WERI-Rb-1 (cell line): ENCODE results near the gene CUL3.

Source experiments
- DNase-seq: peaks from one replicate; pipeline ENCODE4 v3.0.0-alpha.2; 2020
- H3K27ac ChIP-seq: fragments of 250-450 bp; sonication (Bioruptor Pico); 2 replicates; pipeline ENCODE4 v1.5.1; 2020; ENCODE audit warnings: mild to moderate bottlenecking, moderate library complexity
- H3K27me3 ChIP-seq: fragments of 250-450 bp; sonication (Bioruptor Pico); 2 replicates; pipeline ENCODE4 v1.5.1; 2021; ENCODE audit warnings: mild to moderate bottlenecking, low read depth, moderate library complexity; ENCODE audit not compliant: insufficient read depth, severe bottlenecking
- H3K36me3 ChIP-seq: fragments of 250-450 bp; sonication (Bioruptor Pico); 2 replicates; pipeline ENCODE4 v1.5.1; 2020; ENCODE audit warnings: mild to moderate bottlenecking, moderate library complexity
- H3K4me3 ChIP-seq: 2 replicates; pipeline ENCODE4 v1.5.1; 2011; ENCODE audit warnings: low read depth, mild to moderate bottlenecking, control low read depth, low read length
- H3K9me3 ChIP-seq: fragments of 250-450 bp; sonication (Bioruptor Pico); 2 replicates; pipeline ENCODE4 v1.5.1; 2021; ENCODE audit warnings: mild to moderate bottlenecking, moderate library complexity; ENCODE audit not compliant: severe bottlenecking
- CTCF ChIP-seq: IDR thresholded peaks from 2 replicates; pipeline ENCODE4 v1.5.1; 2011; ENCODE audit warnings: low read depth, mild to moderate bottlenecking, control low read depth, inconsistent platforms, low read length

Gene CUL3

GRCh38 chr2:224546926-224547325, 38.2 kb downstream of the CUL3 start:
- H3K9me3 ChIP-seq, result no peaks in the 10 kb centered on the region
- H3K4me3 ChIP-seq, result no peak overlapping the region
- H3K36me3 ChIP-seq, result peaks cover 8% of the 10 kb centered on the region
- H3K27ac ChIP-seq, result no peak overlapping the region
- no peak for TF ChIP-seq CTCF
- DNase-seq, result no peak
- no peaks in the 10 kb centered on the region for H3K27me3 ChIP-seq

- H3K27ac ChIP-seq, result no peak overlapping the region
- no peaks in the 10 kb centered on the region for H3K9me3 ChIP-seq
- no peak for TF ChIP-seq CTCF
- H3K36me3 ChIP-seq, result peaks cover 10% of the 10 kb centered on the region
- H3K27me3 ChIP-seq, result no peaks in the 10 kb centered on the region
- H3K4me3 ChIP-seq, result no peak overlapping the region
- DNase-seq, result no peak
Observed at GRCh38 chr2:224545884-224546644, 39.1 kb downstream of the CUL3 start.

GRCh38 chr2:224543939-224544338, 41.2 kb downstream of the CUL3 start:
- H3K36me3 ChIP-seq, result peaks cover 14% of the 10 kb centered on the region
- TF ChIP-seq CTCF, result no peak
- no peaks in the 10 kb centered on the region for H3K9me3 ChIP-seq
- H3K4me3 ChIP-seq, result no peak overlapping the region
- no peaks in the 10 kb centered on the region for H3K27me3 ChIP-seq
- no peak for DNase-seq
- H3K27ac ChIP-seq, result no peak overlapping the region

- no peak for TF ChIP-seq CTCF
- no peak for DNase-seq
- H3K27me3 ChIP-seq, result no peaks in the 10 kb centered on the region
- H3K27ac ChIP-seq, result no peak overlapping the region
- peaks cover 22% of the 10 kb centered on the region for H3K36me3 ChIP-seq
- no peaks in the 10 kb centered on the region for H3K9me3 ChIP-seq
- H3K4me3 ChIP-seq, result no peak overlapping the region
Observed at GRCh38 chr2:224538561-224539138, 46.5 kb downstream of the CUL3 start.

GRCh38 chr2:224532931-224533330, 52.2 kb downstream of the CUL3 start:
- TF ChIP-seq CTCF, result no peak
- DNase-seq, result no peak
- H3K36me3 ChIP-seq, result peaks cover 11% of the 10 kb centered on the region; the same call in 1 of the 2 replicates

More at GRCh38 chr2:224532931-224533330, 52.2 kb downstream of the CUL3 start:
- H3K27ac ChIP-seq, result no peak overlapping the region
- H3K4me3 ChIP-seq, result no peak overlapping the region
- no peaks in the 10 kb centered on the region for H3K9me3 ChIP-seq
- no peaks in the 10 kb centered on the region for H3K27me3 ChIP-seq
